IPS-11a (cell line): ENCODE data around the gene DNAAF3.

ENCODE experiments used
- H3K4me3 ChIP-seq: one replicate; pipeline ENCODE4 v1.5.1; 2013; ENCODE audit warnings: low read depth, low read length, control low read depth

DNAAF3 gene

DNA sequence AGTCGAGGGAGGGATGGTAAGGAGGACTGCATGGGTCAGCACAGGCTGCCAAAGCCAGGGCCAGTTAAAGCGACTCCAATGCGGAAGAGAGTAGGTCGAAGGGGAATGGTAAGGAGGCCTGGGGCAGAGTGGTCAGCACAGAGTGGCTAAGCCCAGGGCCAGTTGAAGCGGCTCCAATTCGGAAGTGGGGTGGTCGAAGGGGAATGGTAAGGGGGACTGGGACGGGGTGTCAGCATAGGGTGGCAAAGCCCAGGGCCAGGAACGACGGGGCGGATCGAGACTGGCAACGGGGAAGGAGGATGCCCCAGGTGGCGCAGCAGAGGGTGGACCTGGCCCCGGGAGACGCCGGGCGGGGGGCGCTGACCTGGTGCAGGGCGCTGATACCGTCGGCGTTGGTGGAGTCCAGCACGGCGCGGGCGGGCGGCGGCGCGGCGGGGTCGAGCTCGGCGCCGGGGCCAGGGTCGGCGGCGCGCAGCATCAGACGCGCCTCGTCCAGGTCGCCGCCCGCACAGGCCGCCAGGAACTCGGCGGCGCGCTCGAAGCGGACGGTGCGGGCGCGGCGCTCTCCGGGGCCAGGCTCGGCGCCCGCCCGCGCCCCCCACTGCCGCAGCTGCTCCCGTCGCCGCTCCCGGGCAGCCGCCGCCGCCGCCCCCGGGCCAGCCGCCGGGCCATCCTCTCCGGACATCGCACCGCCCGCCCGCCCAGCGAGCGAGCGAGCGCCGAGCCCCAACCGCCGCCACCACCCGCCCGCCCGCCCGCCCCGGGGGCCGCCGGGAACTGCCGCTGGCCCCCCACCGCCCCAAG, 49.4 kb downstream of the DNAAF3 start, which contains the start of gene PPP1R12C:
Gene PPP1R12C, minus strand, starts transcription at position 779 of the 804 bp plus-strand sequence. Its CDS starts 94 bp downstream, at position 685.
- peak within 1 kb of the TSS; percentile 77 for H3K4me3 ChIP-seq

DNA sequence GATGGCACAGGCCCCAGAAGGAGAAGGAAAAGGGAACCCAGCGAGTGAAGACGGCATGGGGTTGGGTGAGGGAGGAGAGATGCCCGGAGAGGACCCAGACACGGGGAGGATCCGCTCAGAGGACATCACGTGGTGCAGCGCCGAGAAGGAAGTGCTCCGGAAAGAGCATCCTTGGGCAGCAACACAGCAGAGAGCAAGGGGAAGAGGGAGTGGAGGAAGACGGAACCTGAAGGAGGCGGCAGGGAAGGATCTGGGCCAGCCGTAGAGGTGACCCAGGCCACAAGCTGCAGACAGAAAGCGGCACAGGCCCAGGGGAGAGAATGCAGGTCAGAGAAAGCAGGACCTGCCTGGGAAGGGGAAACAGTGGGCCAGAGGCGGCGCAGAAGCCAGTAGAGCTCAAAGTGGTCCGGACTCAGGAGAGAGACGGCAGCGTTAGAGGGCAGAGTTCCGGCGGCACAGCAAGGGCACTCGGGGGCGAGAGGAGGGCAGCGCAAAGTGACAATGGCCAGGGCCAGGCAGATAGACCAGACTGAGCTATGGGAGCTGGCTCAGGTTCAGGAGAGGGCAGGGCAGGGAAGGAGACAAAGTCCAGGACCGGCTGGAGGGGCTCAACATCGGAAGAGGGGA, 50.1 kb downstream of the DNAAF3 start:
- peak overlapping the region; percentile 77 for H3K4me3 ChIP-seq

DNA sequence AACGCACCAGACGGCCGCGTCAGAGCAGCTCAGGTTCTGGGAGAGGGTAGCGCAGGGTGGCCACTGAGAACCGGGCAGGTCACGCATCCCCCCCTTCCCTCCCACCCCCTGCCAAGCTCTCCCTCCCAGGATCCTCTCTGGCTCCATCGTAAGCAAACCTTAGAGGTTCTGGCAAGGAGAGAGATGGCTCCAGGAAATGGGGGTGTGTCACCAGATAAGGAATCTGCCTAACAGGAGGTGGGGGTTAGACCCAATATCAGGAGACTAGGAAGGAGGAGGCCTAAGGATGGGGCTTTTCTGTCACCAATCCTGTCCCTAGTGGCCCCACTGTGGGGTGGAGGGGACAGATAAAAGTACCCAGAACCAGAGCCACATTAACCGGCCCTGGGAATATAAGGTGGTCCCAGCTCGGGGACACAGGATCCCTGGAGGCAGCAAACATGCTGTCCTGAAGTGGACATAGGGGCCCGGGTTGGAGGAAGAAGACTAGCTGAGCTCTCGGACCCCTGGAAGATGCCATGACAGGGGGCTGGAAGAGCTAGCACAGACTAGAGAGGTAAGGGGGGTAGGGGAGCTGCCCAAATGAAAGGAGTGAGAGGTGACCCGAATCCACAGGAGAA, 50.9 kb downstream of the DNAAF3 start:
- no peak overlapping the region for H3K4me3 ChIP-seq

DNA sequence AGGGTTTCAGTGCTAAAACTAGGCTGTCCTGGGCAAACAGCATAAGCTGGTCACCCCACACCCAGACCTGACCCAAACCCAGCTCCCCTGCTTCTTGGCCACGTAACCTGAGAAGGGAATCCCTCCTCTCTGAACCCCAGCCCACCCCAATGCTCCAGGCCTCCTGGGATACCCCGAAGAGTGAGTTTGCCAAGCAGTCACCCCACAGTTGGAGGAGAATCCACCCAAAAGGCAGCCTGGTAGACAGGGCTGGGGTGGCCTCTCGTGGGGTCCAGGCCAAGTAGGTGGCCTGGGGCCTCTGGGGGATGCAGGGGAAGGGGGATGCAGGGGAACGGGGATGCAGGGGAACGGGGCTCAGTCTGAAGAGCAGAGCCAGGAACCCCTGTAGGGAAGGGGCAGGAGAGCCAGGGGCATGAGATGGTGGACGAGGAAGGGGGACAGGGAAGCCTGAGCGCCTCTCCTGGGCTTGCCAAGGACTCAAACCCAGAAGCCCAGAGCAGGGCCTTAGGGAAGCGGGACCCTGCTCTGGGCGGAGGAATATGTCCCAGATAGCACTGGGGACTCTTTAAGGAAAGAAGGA, 51.8 kb downstream of the DNAAF3 start:
- no peak overlapping the region for H3K4me3 ChIP-seq

DNA sequence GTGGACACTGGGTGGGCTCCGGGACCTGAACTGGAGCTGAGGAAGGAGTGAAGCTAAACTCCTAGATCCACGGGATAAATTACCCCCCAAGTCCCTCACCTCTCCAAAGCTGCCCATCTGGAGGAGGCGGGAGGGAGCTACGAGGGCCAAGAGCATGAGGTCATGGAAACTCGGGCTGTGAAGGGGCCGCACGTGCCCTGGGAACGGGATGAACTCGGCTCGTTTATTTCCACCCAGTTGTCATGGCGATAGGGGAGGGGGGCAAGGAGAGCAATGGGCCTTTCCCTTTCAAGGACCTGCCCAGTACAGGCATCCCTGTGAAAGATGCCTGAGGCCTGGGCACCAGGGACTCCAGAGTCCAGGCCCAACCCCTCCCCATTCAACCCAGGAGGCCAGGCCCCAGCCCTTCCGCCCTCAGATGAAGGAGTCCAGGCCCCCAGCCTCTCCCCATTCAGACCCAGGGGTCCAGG, 52.8 kb downstream of the DNAAF3 start:
- H3K4me3 ChIP-seq = no peak overlapping the region

DNA sequence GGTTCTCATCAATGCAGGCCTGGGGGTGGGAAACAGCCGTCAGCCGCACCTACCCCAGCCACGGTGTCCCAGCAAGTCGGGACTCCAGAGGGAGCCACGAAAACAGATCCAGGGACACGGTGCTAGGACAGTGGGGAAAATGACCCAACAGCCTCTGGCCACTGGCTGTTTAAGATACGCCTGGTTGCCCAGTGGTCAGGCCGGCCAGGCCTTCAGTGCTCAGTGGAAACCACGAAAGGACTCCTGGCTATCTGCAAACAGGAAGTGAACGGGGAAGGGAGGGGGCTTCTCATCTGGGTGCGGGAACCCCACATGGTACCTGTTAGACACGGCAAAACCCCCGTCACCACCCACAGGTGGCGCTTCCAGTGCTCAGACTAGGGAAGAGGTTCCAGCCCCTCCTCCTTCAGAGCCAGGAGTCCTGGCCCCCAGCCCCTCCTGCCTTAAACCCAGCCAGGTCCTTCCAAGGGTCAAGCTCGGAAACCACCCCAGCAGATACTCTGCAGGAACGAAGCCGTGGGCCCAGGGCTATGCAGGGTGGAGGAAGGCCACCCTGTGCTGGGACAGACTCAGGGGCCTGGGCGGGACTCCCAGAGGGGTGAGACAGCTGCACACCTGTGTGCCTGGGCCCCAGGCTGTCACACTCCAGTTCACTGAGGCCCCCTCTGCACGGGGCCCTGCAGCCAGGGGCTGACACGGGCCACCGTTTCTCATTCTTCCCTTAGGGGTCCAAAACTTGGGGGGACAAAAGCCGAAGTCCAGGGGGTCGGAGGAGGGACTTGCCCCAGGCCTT, 53.4 kb downstream of the DNAAF3 start:
- H3K4me3 ChIP-seq = no peak overlapping the region

DNA sequence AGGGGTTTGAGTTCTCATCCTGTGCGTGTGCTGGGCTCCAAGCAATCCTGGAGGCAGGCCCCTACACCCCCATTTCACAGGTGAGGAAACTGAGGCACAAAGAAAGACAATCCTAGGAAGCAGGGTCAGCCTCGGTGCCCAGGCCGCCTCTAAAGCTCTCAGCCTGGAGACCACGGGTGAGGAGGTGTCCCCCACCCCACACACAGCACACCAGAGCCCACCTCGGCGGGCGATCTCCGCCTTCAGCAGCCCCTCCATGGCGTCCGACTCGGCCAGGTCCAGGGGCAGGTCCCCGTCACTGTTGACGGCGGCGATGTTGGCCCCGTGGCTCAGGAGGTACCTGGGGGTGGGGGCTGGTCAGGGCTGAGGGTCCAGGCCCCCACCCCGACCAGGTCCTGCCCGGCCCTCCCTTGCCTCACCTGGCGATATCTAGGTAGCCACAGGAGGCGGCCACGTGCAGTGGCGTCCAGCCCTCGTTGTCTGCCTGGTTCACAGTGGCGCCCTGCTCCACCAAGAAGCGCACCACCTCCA, 54.1 kb downstream of the DNAAF3 start:
- no peak overlapping the region for H3K4me3 ChIP-seq

DNA sequence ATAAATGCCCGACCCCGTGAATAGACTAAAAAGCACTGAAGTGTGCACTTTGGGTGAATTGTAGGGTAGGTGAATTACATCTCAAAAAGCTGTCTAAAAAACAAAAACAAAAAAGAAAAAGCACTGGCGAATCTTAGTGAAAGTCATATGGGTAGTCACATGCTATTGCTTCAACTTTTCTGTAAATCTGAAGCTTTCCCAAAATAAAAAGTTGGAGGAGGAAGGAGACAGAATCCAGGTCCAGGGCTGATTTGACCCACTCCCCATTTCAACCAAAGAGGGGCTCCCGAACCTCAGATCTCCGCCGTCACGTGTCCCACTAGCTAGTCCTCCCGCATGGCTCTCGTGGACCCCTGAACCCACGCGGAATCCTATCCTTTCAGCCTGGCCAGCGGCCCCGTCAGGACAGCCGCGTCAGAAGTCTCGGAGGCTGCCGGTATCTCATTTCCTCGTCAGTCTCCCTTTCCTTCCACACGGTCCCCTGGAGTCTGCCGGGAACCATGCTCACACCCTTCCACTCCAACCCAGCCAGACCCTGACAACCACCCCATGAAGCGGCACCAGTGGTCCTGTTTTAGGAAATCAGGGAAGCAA, 55.1 kb downstream of the DNAAF3 start:
- no peak overlapping the region for H3K4me3 ChIP-seq

DNA sequence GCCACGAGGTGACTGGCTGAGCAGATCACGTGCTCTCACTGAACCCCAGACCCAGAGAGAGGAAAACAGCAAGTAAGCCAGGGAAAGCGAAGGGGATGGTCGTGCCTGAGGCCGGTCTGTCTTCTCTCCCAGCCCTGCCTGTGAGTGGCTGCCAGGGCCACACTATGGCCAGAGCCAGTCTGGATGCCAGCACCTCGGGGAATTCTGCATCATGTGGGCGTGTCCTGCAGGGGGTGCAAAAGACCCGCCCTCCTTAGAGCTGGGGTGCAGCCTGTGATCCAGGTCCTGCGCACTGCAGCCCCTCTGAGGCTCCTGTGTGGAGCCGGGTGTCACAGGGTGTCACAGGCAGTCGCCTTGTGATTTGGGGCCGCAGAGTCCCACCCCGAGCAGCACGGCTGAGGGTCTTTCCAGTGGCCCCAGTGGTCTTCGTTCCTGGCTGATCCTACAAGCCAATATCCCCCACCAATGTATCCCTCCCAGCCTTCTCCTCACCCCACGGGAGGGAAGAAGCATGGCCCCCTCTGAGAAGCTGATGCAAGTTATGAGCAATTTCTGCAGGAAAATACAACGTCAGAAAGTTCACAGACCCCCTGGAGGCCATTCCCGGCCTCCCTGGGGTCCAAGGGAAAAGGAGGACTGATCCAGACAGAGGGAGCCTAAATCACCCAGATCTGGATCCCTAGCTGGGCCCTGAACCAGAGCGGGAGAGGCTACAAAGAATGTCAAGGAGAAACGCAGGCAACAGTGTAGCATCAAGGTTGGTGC, 56.7 kb downstream of the DNAAF3 start:
- H3K4me3 ChIP-seq = no peak overlapping the region
